ENCODE results near the gene UBP1.

Gene UBP1

GRCh38 chr3:33377931-33378330 lies 62.3 kb downstream of the UBP1 start:
- Histone ChIP-seq H3K9me3 (no peaks in the 10 kb centered on the region), H3K27me3 (no peaks in the 10 kb centered on the region), H3K4me3 (no peak overlapping the region), H3K27ac (no peak overlapping the region), H3K4me1 (no peaks in the 10 kb centered on the region), H3K36me3 (no peaks in the 10 kb centered on the region), H4K20me1 (no peaks in the 10 kb centered on the region), H3K4me2 (no peak overlapping the region), H3K9ac (no peak overlapping the region)
- no peak for TF ChIP-seq Cebpa-rat (IDR thresholded peaks at IDR 0.05)

GRCh38 chr3:33377489-33377888 lies 62.7 kb downstream of the UBP1 start:
- H3K4me3 ChIP-seq = no peak overlapping the region
- no peaks in the 10 kb centered on the region for H3K9me3 ChIP-seq
- H3K9ac ChIP-seq = no peak overlapping the region
- no peak overlapping the region for H3K27ac ChIP-seq
- no peaks in the 10 kb centered on the region for H3K27me3 ChIP-seq
- no peaks in the 10 kb centered on the region for H3K4me1 ChIP-seq
- H3K4me2 ChIP-seq = no peak overlapping the region
- H4K20me1 ChIP-seq = no peaks in the 10 kb centered on the region
- TF ChIP-seq Cebpa-rat (IDR thresholded peaks at IDR 0.05) = no peak
- no peaks in the 10 kb centered on the region for H3K36me3 ChIP-seq

- H4K20me1 ChIP-seq = no peaks in the 10 kb centered on the region
- H3K27me3 ChIP-seq = no peaks in the 10 kb centered on the region
- H3K27ac ChIP-seq = no peak overlapping the region
- H3K4me2 ChIP-seq = no peak overlapping the region
- H3K4me1 ChIP-seq = no peaks in the 10 kb centered on the region
- no peak overlapping the region for H3K4me3 ChIP-seq
- no peak for TF ChIP-seq Cebpa-rat (IDR thresholded peaks at IDR 0.05)
- H3K36me3 ChIP-seq = no peaks in the 10 kb centered on the region
- H3K9ac ChIP-seq = no peak overlapping the region
- peaks cover 15% of the 10 kb centered on the region for H3K9me3 ChIP-seq
These were observed 67.1 kb downstream of the UBP1 start for GRCh38 chr3:33373082-33373437.

GRCh38 chr3:33372218-33373081 lies 67.8 kb downstream of the UBP1 start:
- Histone ChIP-seq H3K4me1 (no peaks in the 10 kb centered on the region), H3K9ac (no peak overlapping the region), H3K4me3 (no peak overlapping the region), H3K27ac (no peak overlapping the region), H4K20me1 (no peaks in the 10 kb centered on the region), H3K4me2 (no peak overlapping the region), H3K27me3 (no peaks in the 10 kb centered on the region), H3K36me3 (no peaks in the 10 kb centered on the region), H3K9me3 (peaks cover 15% of the 10 kb centered on the region)
- TF ChIP-seq Cebpa-rat (IDR thresholded peaks at IDR 0.05) = no peak

- Histone ChIP-seq H4K20me1 (no peaks in the 10 kb centered on the region), H3K9me3 (no peaks in the 10 kb centered on the region), H3K27ac (no peak overlapping the region), H3K9ac (no peak overlapping the region), H3K4me1 (no peaks in the 10 kb centered on the region), H3K36me3 (no peaks in the 10 kb centered on the region), H3K4me3 (no peak overlapping the region), H3K27me3 (no peaks in the 10 kb centered on the region), H3K4me2 (no peak overlapping the region)
- TF ChIP-seq Cebpa-rat (IDR thresholded peaks at IDR 0.05) = no peak
These were observed 75.6 kb downstream of the UBP1 start for GRCh38 chr3:33364531-33365128.

GRCh38 chr3:33364060-33364459 lies 76.1 kb downstream of the UBP1 start:
- Histone ChIP-seq H3K27ac (no peak overlapping the region), H3K36me3 (no peaks in the 10 kb centered on the region)
- no peak for TF ChIP-seq Cebpa-rat (IDR thresholded peaks at IDR 0.05)

GRCh38 chr3:33363113-33363800 lies 76.9 kb downstream of the UBP1 start:
- no peak overlapping the region for H3K9ac ChIP-seq
- H3K36me3 ChIP-seq = no peaks in the 10 kb centered on the region
- no peaks in the 10 kb centered on the region for H3K4me1 ChIP-seq
- no peak overlapping the region for H3K27ac ChIP-seq
- H3K27me3 ChIP-seq = no peaks in the 10 kb centered on the region
- H3K9me3 ChIP-seq = no peaks in the 10 kb centered on the region
- no peak overlapping the region for H3K4me2 ChIP-seq
- TF ChIP-seq Cebpa-rat (IDR thresholded peaks at IDR 0.05) = no peak
- H4K20me1 ChIP-seq = no peaks in the 10 kb centered on the region
- no peak overlapping the region for H3K4me3 ChIP-seq

More at GRCh38 chr3:33364060-33364459, 76.1 kb downstream of the UBP1 start:
- H3K9me3 ChIP-seq = no peaks in the 10 kb centered on the region
- H4K20me1 ChIP-seq = no peaks in the 10 kb centered on the region
- H3K9ac ChIP-seq = no peak overlapping the region
- H3K27me3 ChIP-seq = no peaks in the 10 kb centered on the region
- no peak overlapping the region for H3K4me3 ChIP-seq
- H3K4me1 ChIP-seq = no peaks in the 10 kb centered on the region
- H3K4me2 ChIP-seq = no peak overlapping the region

GRCh38 chr3:33360136-33360825 lies 79.9 kb downstream of the UBP1 start:
- H3K9me3 ChIP-seq = no peaks in the 10 kb centered on the region
- H3K4me3 ChIP-seq = no peak overlapping the region
- H3K27me3 ChIP-seq = no peaks in the 10 kb centered on the region
- H3K27ac ChIP-seq = no peak overlapping the region
- H3K4me1 ChIP-seq = no peaks in the 10 kb centered on the region
- H3K9ac ChIP-seq = no peak overlapping the region
- H3K4me2 ChIP-seq = no peak overlapping the region
- H4K20me1 ChIP-seq = no peaks in the 10 kb centered on the region
- no peaks in the 10 kb centered on the region for H3K36me3 ChIP-seq
- no peak for TF ChIP-seq Cebpa-rat (IDR thresholded peaks at IDR 0.05)

GRCh38 chr3:33358172-33358781 lies 81.9 kb downstream of the UBP1 start:
- H3K4me2 ChIP-seq = no peak overlapping the region
- H3K27me3 ChIP-seq = no peaks in the 10 kb centered on the region
- H4K20me1 ChIP-seq = no peaks in the 10 kb centered on the region
- no peak overlapping the region for H3K27ac ChIP-seq
- TF ChIP-seq Cebpa-rat (IDR thresholded peaks at IDR 0.05) = no peak
- no peaks in the 10 kb centered on the region for H3K9me3 ChIP-seq
- no peak overlapping the region for H3K9ac ChIP-seq
- H3K4me3 ChIP-seq = no peak overlapping the region
- no peaks in the 10 kb centered on the region for H3K4me1 ChIP-seq
- H3K36me3 ChIP-seq = no peaks in the 10 kb centered on the region
